MM.1S (cell line): ENCODE data around the gene WNK1.

Experiments
- DNase-seq: peaks from one replicate; pipeline ENCODE4 v3.0.0-alpha.2; 2015
- H2AFZ ChIP-seq: fragments of 300-600 bp; sonication (generic); 2 replicates; pipeline ENCODE4 v1.6.0; 2016; ENCODE audit warnings: antibody characterized with exemption, low read length
- H3F3A ChIP-seq: fragments of 300-600 bp; sonication (generic); 2 replicates; pipeline ENCODE4 v1.6.1; 2016; ENCODE audit warnings: mild to moderate bottlenecking, antibody characterized with exemption, low read length, moderate library complexity, mixed read lengths; ENCODE audit not compliant: insufficient read depth
- H3K27ac ChIP-seq: fragments of 300-600 bp; sonication (generic); 2 replicates; pipeline ENCODE4 v1.5.1; 2016; ENCODE audit warnings: mild to moderate bottlenecking, low read length
- H3K27me3 ChIP-seq: fragments of 300-600 bp; sonication (generic); replicated peaks from 2 replicates; pipeline ENCODE4 v1.6.0; 2016; ENCODE audit warnings: low read length; ENCODE audit not compliant: insufficient read depth
- H3K36me3 ChIP-seq: fragments of 300-600 bp; sonication (generic); replicated peaks from 2 replicates; pipeline ENCODE4 v1.6.1; 2016; ENCODE audit warnings: mild to moderate bottlenecking, low read length, mixed read lengths; ENCODE audit not compliant: insufficient read depth
- H3K4me1 ChIP-seq: fragments of 300-600 bp; sonication (generic); 2 replicates; pipeline ENCODE4 v1.6.1; 2016; ENCODE audit warnings: low read length, mixed read lengths
- H3K4me2 ChIP-seq: fragments of 300-600 bp; sonication (generic); 2 replicates; pipeline ENCODE4 v1.6.0; 2016; ENCODE audit warnings: low read depth, low read length
- H3K4me3 ChIP-seq: fragments of 300-600 bp; sonication (generic); 2 replicates; pipeline ENCODE4 v1.5.1; 2016; ENCODE audit warnings: low read length, mixed read lengths
- H3K79me2 ChIP-seq: fragments of 300-600 bp; sonication (generic); 2 replicates; pipeline ENCODE4 v1.6.1; 2016; ENCODE audit warnings: mixed run types, low read length, mixed read lengths
- H3K9ac ChIP-seq: fragments of 300-600 bp; sonication (generic); 2 replicates; pipeline ENCODE4 v1.6.1; 2016; ENCODE audit warnings: low read length, mixed read lengths
- H3K9me2 ChIP-seq: fragments of 300-600 bp; sonication (generic); replicated peaks from 2 replicates; pipeline ENCODE4 v1.6.1; 2016; ENCODE audit warnings: mild to moderate bottlenecking, low read length, mixed read lengths; ENCODE audit not compliant: insufficient read depth
- H3K9me3 ChIP-seq: fragments of 300-600 bp; sonication (generic); replicated peaks from 2 replicates; pipeline ENCODE4 v1.6.1; 2016; ENCODE audit warnings: mild to moderate bottlenecking, low read length, mixed read lengths; ENCODE audit not compliant: insufficient read depth
- H4K20me1 ChIP-seq: fragments of 300-600 bp; sonication (generic); 2 replicates; pipeline ENCODE4 v1.6.1; 2016; ENCODE audit warnings: mild to moderate bottlenecking, low read length, moderate library complexity, mixed read lengths; ENCODE audit not compliant: insufficient read depth
- CTCF ChIP-seq: fragments of 300-600 bp; sonication (generic); IDR thresholded peaks from 2 replicates; pipeline ENCODE4 v1.5.1; 2016; ENCODE audit warnings: antibody characterized with exemption, low read length, mixed read lengths
- EZH2 ChIP-seq: fragments of 300-600 bp; sonication (generic); optimal IDR thresholded peaks from 2 replicates; pipeline ENCODE3; 2017; ENCODE audit warnings: low read depth, mild to moderate bottlenecking, antibody characterized with exemption, low read length, mixed read lengths
- EZH2phosphoT487 ChIP-seq: fragments of 300-600 bp; sonication (generic); IDR thresholded peaks from 2 replicates; pipeline ENCODE4 v1.6.1; 2018; ENCODE audit warnings: antibody characterized with exemption, low read length

The WNK1 gene

GRCh38 chr12:857611-858010, 105.2 kb downstream of the WNK1 start:
- Histone ChIP-seq H3K27ac (no peak overlapping the region), H3K4me1 (peaks cover 5% of the 10 kb centered on the region; the same call in 1 of the 2 replicates), H3K4me3 (no peak overlapping the region), H3K79me2 (peaks cover 10% of the 10 kb centered on the region), H3K9me3 (no peaks in the 10 kb centered on the region), H3K9me2 (no peaks in the 10 kb centered on the region), H3F3A (no peaks in the 10 kb centered on the region), H3K27me3 (no peaks in the 10 kb centered on the region), H2AFZ (no peak overlapping the region), H3K36me3 (no peaks in the 10 kb centered on the region; the same call in 1 of the 2 replicates), H3K9ac (no peak overlapping the region), H3K4me2 (no peak overlapping the region), H4K20me1 (no peaks in the 10 kb centered on the region)
- DNase-seq: no peak
- TF ChIP-seq CTCF (no peak), EZH2 (no peak)

GRCh38 chr12:862303-862911, 110.0 kb downstream of the WNK1 start:
- H3K36me3 ChIP-seq: no peaks in the 10 kb centered on the region; the same call in 1 of the 2 replicates
- no peak for TF ChIP-seq CTCF
- no peak for DNase-seq

GRCh38 chr12:863285-863684, 110.9 kb downstream of the WNK1 start:
- H3K4me3 ChIP-seq: no peak overlapping the region
- H3K9me3 ChIP-seq: no peaks in the 10 kb centered on the region
- H3K79me2 ChIP-seq: no peaks in the 10 kb centered on the region
- no peak overlapping the region for H2AFZ ChIP-seq
- no peaks in the 10 kb centered on the region; the same call in 1 of the 2 replicates for H3K36me3 ChIP-seq
- no peaks in the 10 kb centered on the region for H3K27me3 ChIP-seq
- no peaks in the 10 kb centered on the region for H3K4me1 ChIP-seq
- H3K9ac ChIP-seq: no peak overlapping the region
- no peak overlapping the region for H3K27ac ChIP-seq
- H3F3A ChIP-seq: no peaks in the 10 kb centered on the region
- H3K4me2 ChIP-seq: no peak overlapping the region
- H3K9me2 ChIP-seq: no peaks in the 10 kb centered on the region
- no peak for DNase-seq
- H4K20me1 ChIP-seq: no peaks in the 10 kb centered on the region
- TF ChIP-seq EZH2phosphoT487: no peak
- no peak for TF ChIP-seq CTCF
- no peak for TF ChIP-seq EZH2

More at GRCh38 chr12:862303-862911, 110.0 kb downstream of the WNK1 start:
- Histone ChIP-seq H3K9me3 (no peaks in the 10 kb centered on the region), H3K4me3 (no peak overlapping the region), H3K4me1 (peaks cover 5% of the 10 kb centered on the region; the same call in 1 of the 2 replicates), H2AFZ (no peak overlapping the region), H3K9ac (no peak overlapping the region), H3K27ac (no peak overlapping the region), H4K20me1 (no peaks in the 10 kb centered on the region), H3K9me2 (no peaks in the 10 kb centered on the region), H3K4me2 (no peak overlapping the region), H3K79me2 (no peaks in the 10 kb centered on the region), H3F3A (no peaks in the 10 kb centered on the region), H3K27me3 (no peaks in the 10 kb centered on the region)
